Measurements from ENCODE around the gene CMTM8. TPM values are rescaled to one million over a fixed set of nuclear protein-coding genes. Genes with fewer than 3 reads are reported as not detected.

CMTM8 gene
- total and polyA plus RNA-seq, 2 of the 8 experiments (the other 6 are each of a cell fraction or from before 2014, with no cell fraction given): 10.5 to 22.4 TPM

GRCh38 chr3:32283304-32283703, 44.8 kb downstream of the CMTM8 start:
- Histone ChIP-seq H3K4me3 (ENCODE audit: extremely low read depth in 1 of 4, insufficient read depth in 2 of 4, low read depth in 3 of 4, low read length in 4 of 4) (no peak overlapping the region), H3K9me3 (ENCODE audit: insufficient read depth in 2 of 2, low read depth in 1 of 2, low read length in 1 of 2) (no peaks in the 10 kb centered on the region), H3K27me3 (replicated peaks in 1 of 4; ENCODE audit: control insufficient read depth in 3 of 4, extremely low read depth in 1 of 4, insufficient read depth in 3 of 4, low read length in 3 of 4) (no peaks in the 10 kb centered on the region), H4K5ac (ENCODE audit: insufficient read length, low read depth, low read length) (no peak overlapping the region), H3K79me2 (ENCODE audit: control insufficient read depth in 1 of 2, insufficient read depth in 2 of 2, low read length in 2 of 2) (no peaks in the 10 kb centered on the region), H2AK5ac (ENCODE audit: low read depth, low read length) (no peak overlapping the region), H3K56ac (replicated peaks; ENCODE audit: insufficient read length, low read depth, low read length) (no peak overlapping the region), H3K14ac (ENCODE audit: insufficient read length) (no peak overlapping the region), H3K23me2 (ENCODE audit: low read depth, low read length) (0 out of 2 replicates have a peak, but pooled peaks cover 2% of the 10 kb centered on the region), H3K4ac (replicated peaks; ENCODE audit: insufficient read length, low read depth, low read length) (no peak overlapping the region), H2BK120ac (replicated peaks; ENCODE audit: low read depth, low read length) (no peak overlapping the region), H3K9ac (replicated peaks in 1 of 4; ENCODE audit: extremely low read depth in 1 of 4, low read depth in 3 of 4, low read length in 3 of 4) (no peak overlapping the region; a peak in 1 of 7 replicates), H2BK5ac (ENCODE audit: low read depth, low read length) (no peak overlapping the region), H3K18ac (ENCODE audit: extremely low read depth, low read length) (no peak overlapping the region), H3K36me3 (ENCODE audit: control insufficient read depth in 2 of 4, insufficient read depth in 4 of 4, low read length in 3 of 4) (no peaks in the 10 kb centered on the region), H3K4me1 (replicated peaks in 1 of 4; ENCODE audit: control insufficient read depth in 3 of 4, insufficient read depth in 4 of 4, low read length in 3 of 4) (0 out of 7 replicates have a peak, but pooled peaks cover 0 to 2% (median 0%) of the 10 kb centered on the region in 4 experiments), H2BK12ac (ENCODE audit: low read depth, low read length) (no peak overlapping the region), H3K27ac (ENCODE audit: low read depth, low read length) (no peak overlapping the region), H2AFZ (ENCODE audit: low read length) (no peak overlapping the region), H2BK15ac (ENCODE audit: low read length) (no peak overlapping the region), H3K23ac (ENCODE audit: insufficient read length) (no peak overlapping the region), H3K79me1 (ENCODE audit: low read depth, low read length) (no peaks in the 10 kb centered on the region), H4K91ac (replicated peaks; ENCODE audit: insufficient read length, low read length) (no peak overlapping the region), H4K8ac (ENCODE audit: extremely low read depth, insufficient read depth, low read length) (no peak overlapping the region), H2BK20ac (ENCODE audit: low read length) (no peak overlapping the region), H4K20me1 (replicated peaks in 1 of 2; ENCODE audit: control insufficient read depth in 1 of 2, insufficient read depth in 2 of 2, low read length in 2 of 2) (no peaks in the 10 kb centered on the region), H3K4me2 (ENCODE audit: insufficient read depth in 1 of 2, low read depth in 2 of 2, low read length in 2 of 2) (no peak overlapping the region)
- no peak for DNase-seq (ENCODE audit: low read depth in 1 of 2, low spot score in 2 of 2)
- no peak for FAIRE-seq
- 85% methylated on average over 14 of the region's 14 CpGs; no CpG with 5 or more reads in 1 of the 2 experiments for WGBS, 2 experiments (ENCODE audit: extremely low coverage in 1 of 2, insufficient coverage in 1 of 2, insufficient read length in 1 of 2, insufficient replicate concordance in 2 of 2, low coverage in 1 of 2, low lambda C conversion rate in 2 of 2, missing lambda C conversion rate in 1 of 2)
- CTCF ChIA-PET (ENCODE audit: partially characterized antibody): interaction anchor here (0.9 to 1.2 kb wide), 4 partner anchors 9 to 44 kb away, joined by 3 to 5 read pairs (median 4); partner anchors contain the start of gene CMTM8
- POLR2A ChIA-PET (ENCODE audit: partially characterized antibody): no interaction called here
- TF ChIP-seq, protein P1, sequence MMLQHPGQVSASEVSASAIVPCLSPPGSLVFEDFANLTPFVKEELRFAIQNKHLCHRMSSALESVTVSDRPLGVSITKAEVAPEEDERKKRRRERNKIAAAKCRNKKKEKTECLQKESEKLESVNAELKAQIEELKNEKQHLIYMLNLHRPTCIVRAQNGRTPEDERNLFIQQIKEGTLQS (IDR thresholded peaks at IDR 0.05; ENCODE audit: insufficient read depth, low read depth, low read length): no peak
- TF ChIP-seq JUND (IDR thresholded peaks at IDR 0.05; ENCODE audit: low read length) (no peak), RBBP5 (IDR thresholded peaks at IDR 0.05; ENCODE audit: borderline replicate concordance, low read depth, low read length) (no peak), EP300 (IDR thresholded peaks at IDR 0.05; ENCODE audit: borderline replicate concordance in 1 of 2, low read depth in 2 of 2, low read length in 2 of 2) (no peak), RFX5 (IDR thresholded peaks at IDR 0.05; ENCODE audit: borderline replicate concordance, low read depth, low read length) (no peak), MAFK (IDR thresholded peaks at IDR 0.05; ENCODE audit: low read depth, low read length) (no peak), CBX8 (IDR thresholded peaks at IDR 0.05; ENCODE audit: borderline replicate concordance, low read depth, low read length) (no peak), POLR2AphosphoS5 (IDR thresholded peaks at IDR 0.05; ENCODE audit: low read depth, low read length) (no peak), PHF8 (conservative IDR thresholded peaks at IDR 0.05; ENCODE audit: low read depth, low read length) (no peak), TEAD4 (IDR thresholded peaks at IDR 0.05; ENCODE audit: low read depth, low read length) (no peak), SP2 (IDR thresholded peaks at IDR 0.05; ENCODE audit: low read length) (no peak), ZNF274 (IDR thresholded peaks at IDR 0.05; ENCODE audit: borderline replicate concordance, extremely low read depth, low read length) (no peak), HDAC2 (IDR thresholded peaks at IDR 0.05; ENCODE audit: borderline replicate concordance in 1 of 2, low read depth in 2 of 2, low read length in 2 of 2) (no peak), TAF1 (IDR thresholded peaks at IDR 0.05; ENCODE audit: low read depth, low read length) (no peak)
